ENCODE results near the gene ABHD14A.

- no peak for TF ChIP-seq CTCF (IDR thresholded peaks at IDR 0.05; ENCODE audit: low read length)
- TF ChIP-seq EZH2 (IDR thresholded peaks at IDR 0.05; ENCODE audit: borderline replicate concordance, low read length) = no peak
Measured at GRCh38 chr3:51963951-51964451, 10.9 kb upstream of the ABHD14A start.
